Melanocyte of skin (primary cell): ENCODE results near the gene PPP1R3G. TPM values are rescaled to one million over a fixed set of nuclear protein-coding genes. Genes with fewer than 3 reads are reported as not detected.

Source experiments
- total RNA-seq, 2 donors: library from RNA; depleted of rRNA; stranded (reverse); fragments of >200 nt; gene quantifications; 2 replicates each; pipeline ENCODE4 v1.2.3, GENCODE V29; 2012

PPP1R3G gene
- under 1 TPM in 1 of 2 donors, not detected in 1; under 0.01 TPM for total RNA-seq

DNA sequence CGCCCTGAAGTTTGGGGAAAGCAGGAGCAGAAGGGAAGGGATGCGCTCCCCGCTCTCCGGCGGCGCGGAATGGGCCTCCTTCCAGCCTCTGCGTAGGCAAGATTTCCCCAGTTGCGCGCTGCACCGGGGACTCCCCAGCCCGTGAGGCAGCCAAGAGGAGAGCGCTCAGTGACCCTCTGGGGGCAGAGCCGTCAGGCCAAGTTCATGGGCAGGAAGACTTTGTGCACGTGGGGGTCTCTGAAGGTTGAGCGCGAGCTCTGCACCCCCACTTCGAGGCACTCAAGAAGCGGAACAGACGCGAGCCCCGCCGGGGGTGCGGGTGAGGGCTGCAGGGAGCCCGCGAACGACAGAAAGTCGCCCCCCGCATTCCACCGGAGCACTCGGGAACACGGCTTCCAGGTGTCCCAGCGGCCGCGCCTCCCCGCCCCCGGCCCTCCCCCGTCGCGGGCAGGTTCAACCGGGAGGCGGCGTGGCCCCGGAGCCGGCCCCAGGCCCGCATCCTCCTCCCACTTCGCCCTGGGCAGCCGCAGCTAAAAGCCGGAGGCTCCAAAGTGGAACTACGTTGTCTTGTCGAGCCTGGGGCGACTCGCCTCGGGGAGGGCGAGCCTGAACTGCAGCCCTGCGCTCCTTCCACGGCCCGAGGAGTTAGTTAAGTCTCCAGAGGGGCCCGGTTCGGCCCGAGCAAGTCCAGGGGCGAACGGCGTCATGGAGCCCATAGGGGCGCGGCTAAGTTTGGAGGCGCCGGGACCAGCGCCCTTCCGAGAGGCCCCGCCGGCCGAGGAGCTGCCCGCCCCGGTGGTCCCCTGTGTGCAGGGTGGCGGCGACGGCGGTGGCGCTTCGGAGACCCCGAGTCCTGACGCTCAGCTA is at the start of gene PPP1R3G:
Gene PPP1R3G, plus strand, starts transcription at position 561 of the 867 bp plus-strand sequence. Its CDS starts 145 bp downstream, at position 706.

Other genes with a start within 250 kb of the PPP1R3G start
- gene RPP40, start 81.3 kb upstream of the PPP1R3G start, total RNA-seq, result 10 to 100 TPM in 1 of 2 donors, 1 to 10 TPM in 1; 8.6 to 14.0 TPM
- gene LYRM4, start 175.6 kb downstream of the PPP1R3G start, total RNA-seq, result 10 to 100 TPM in 1 of 2 donors, 1 to 10 TPM in 1; 9.7 to 10.7 TPM
- 10 to 100 TPM; 29.3 to 41.0 TPM for gene FARS2, start 176.2 kb downstream of the PPP1R3G start, total RNA-seq